Naive thymus-derived CD4-positive, alpha-beta T cell (primary cell): Measurements from ENCODE around the gene SMPD3. TPM values are rescaled to one million over a fixed set of nuclear protein-coding genes. Genes with fewer than 3 reads are reported as not detected.
"Not testable (repeated sequence)": the region's sequence is repeated elsewhere in the genome, so short reads cannot be mapped to it uniquely, and the experiment has no call there.

Source experiments
- ATAC-seq: fragments of 150-1000 bp; cut with Tn5 transposase; 2 replicates; pipeline ENCODE4 v1.10.0; 2021; ENCODE audit warnings: mild to moderate bottlenecking, moderate library complexity
- CTCF ChIA-PET: fragments of 350-600 bp; sonication (Branson Sonifier 250); formaldehyde crosslinking; loops from one replicate; lab custom pipeline; 2021; ENCODE audit warnings: antibody characterized with exemption; lab: Charles Lee
- POLR2A ChIA-PET: fragments of 350-600 bp; sonication (Branson Sonifier 250); formaldehyde crosslinking; loops from one replicate; lab custom pipeline; 2021; ENCODE audit warnings: antibody characterized with exemption, inconsistent platforms; lab: Charles Lee
- DNase-seq, 9 donors: peaks; one replicate each; pipeline versions ENCODE4 v3.0.0 to v3.0.0-alpha.2; 2020 to 2022; ENCODE audit warnings: mixed read lengths in 1 of 9
- H3K27ac ChIP-seq: one replicate; pipeline ENCODE4 v1.7.0; 2013; ENCODE audit warnings: mild to moderate bottlenecking, low read depth, low read length, moderate library complexity
- H3K27me3 ChIP-seq, 2 donors: one replicate each; pipeline ENCODE4 v1.7.0; 2013; ENCODE audit warnings: low read length in 2 of 2, mild to moderate bottlenecking in 2 of 2, moderate library complexity in 2 of 2; ENCODE audit not compliant: control insufficient read depth in 2 of 2, insufficient read depth in 2 of 2
- H3K36me3 ChIP-seq, 3 experiments: 1 replicate in 2 of 3; 2 replicates in 1 of 3; pipeline ENCODE4 v1.7.0; 2013; ENCODE audit warnings: low read length in 3 of 3, mild to moderate bottlenecking in 3 of 3, moderate library complexity in 1 of 3; ENCODE audit not compliant: insufficient read depth in 3 of 3, control insufficient read depth in 2 of 3
- H3K4me1 ChIP-seq, 2 donors: one replicate each; pipeline ENCODE4 v1.7.0; 2013; ENCODE audit warnings: low read length in 2 of 2, mild to moderate bottlenecking in 2 of 2, moderate library complexity in 1 of 2; ENCODE audit not compliant: control insufficient read depth in 2 of 2, insufficient read depth in 2 of 2
- H3K4me3 ChIP-seq: 2 replicates; pipeline ENCODE4 v1.7.0; 2013; ENCODE audit warnings: mild to moderate bottlenecking, low read length
- H3K9me3 ChIP-seq, 3 experiments: 1 replicate in 2 of 3; 2 replicates in 1 of 3; pipeline ENCODE4 v1.7.0; 2013; ENCODE audit warnings: low read length in 3 of 3; ENCODE audit not compliant: control insufficient read depth in 2 of 3
- H3K27ac Mint-ChIP-seq, 9 donors: one replicate each; pipeline ENCODE4 v1.8.0; 2020 to 2022; ENCODE audit warnings: mixed read lengths in 9 of 9, mild to moderate bottlenecking in 8 of 9, moderate library complexity in 5 of 9, inconsistent platforms in 2 of 9
- H3K27me3 Mint-ChIP-seq, 5 donors: one replicate each; pipeline ENCODE4 v1.8.0; 2021 to 2022; ENCODE audit warnings: mixed read lengths in 5 of 5, mild to moderate bottlenecking in 1 of 5
- H3K36me3 Mint-ChIP-seq, 5 donors: one replicate each; pipeline ENCODE4 v1.8.0; 2020 to 2022; ENCODE audit warnings: mixed read lengths in 5 of 5, mild to moderate bottlenecking in 3 of 5, inconsistent platforms in 1 of 5
- H3K4me1 Mint-ChIP-seq, 7 donors: one replicate each; pipeline ENCODE4 v1.8.0; 2020 to 2022; ENCODE audit warnings: mixed read lengths in 7 of 7, mild to moderate bottlenecking in 3 of 7, inconsistent platforms in 1 of 7
- H3K4me3 Mint-ChIP-seq, 10 donors: one replicate each; pipeline ENCODE4 v1.8.0; 2020 to 2022; ENCODE audit warnings: mild to moderate bottlenecking in 10 of 10, mixed read lengths in 10 of 10, moderate library complexity in 6 of 10, inconsistent platforms in 2 of 10
- H3K9me3 Mint-ChIP-seq, 11 donors: one replicate each; pipeline ENCODE4 v1.8.0; 2020 to 2022; ENCODE audit warnings: mixed read lengths in 11 of 11, mild to moderate bottlenecking in 4 of 11, inconsistent platforms in 1 of 11, moderate library complexity in 1 of 11
- intact Hi-C, 2 donors: fragments of 100-400 bp; cut with micrococcal nuclease; formaldehyde crosslinking; loops; one replicate each; pipeline ENCODE4 v1.15.1; 2023
- polyA plus RNA-seq, 2 donors: library from polyadenylated mRNA; unstranded; fragments of 300-500 nt; fragmentation: Illumina TruSeq; gene quantifications; one replicate each; pipeline ENCODE4 v1.2.3, GENCODE V29; 2021
- total RNA-seq, 6 experiments: library from RNA in 5 of 6; stranded (reverse) in 5 of 6; gene quantifications; 1 replicate in 5 of 6; 2 replicates in 1 of 6; pipeline ENCODE4 v1.2.3 and lab custom pipeline; 2021 to 2026

The SMPD3 gene
- total RNA-seq (1 to 10 TPM in 3 of 5 experiments, under 1 TPM in 2; 0.57 to 6.1 (median 1.8) TPM), polyA plus RNA-seq (1 to 10 TPM in 1 of 2 donors, under 1 TPM in 1; 0.32 to 1.8 TPM), total RNA-seq (lab: John Stamatoyannopoulos, UW) (0.67 reads per million)

DNA sequence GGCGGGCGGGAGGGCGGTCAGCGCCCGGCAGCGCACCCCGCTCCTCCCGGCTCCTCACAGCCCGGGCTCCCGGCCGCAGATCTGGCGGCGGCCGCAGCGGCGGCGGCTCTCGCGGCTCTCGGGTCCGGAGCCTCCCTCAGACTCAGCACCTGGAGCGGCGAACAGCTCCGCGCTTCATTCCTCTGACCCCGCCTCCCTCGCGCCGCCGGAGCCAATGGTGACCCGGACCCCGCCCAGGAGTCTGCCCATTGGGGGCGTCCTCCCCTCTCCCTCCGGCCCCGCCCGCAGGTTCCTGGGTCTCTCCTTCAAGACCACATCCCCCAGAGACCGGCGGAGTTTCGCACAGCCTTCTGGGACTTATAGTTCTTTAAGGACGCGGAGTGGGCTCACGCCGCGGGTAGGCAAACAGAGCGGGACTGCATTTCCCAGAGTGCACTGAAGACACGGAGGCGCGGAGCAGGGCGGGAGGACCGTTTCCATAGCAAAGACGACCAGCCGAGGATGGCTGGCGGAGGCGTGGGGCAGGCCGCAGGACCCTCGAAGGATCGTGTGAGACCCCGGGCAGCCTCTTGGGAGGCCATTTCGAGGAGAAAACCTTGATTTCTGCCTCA is at the start of gene SMPD3:
TSS of gene SMPD3 (minus strand) at position 149 of the 611 bp plus-strand sequence. CDS start 76,327 bp downstream, outside the sequence.
- peak; percentile 99 for ATAC-seq
- Mint-ChIP-seq H3K4me3 (peak within 1 kb of the TSS; percentile 74 to 93 (median 76)), H3K9me3 (peaks cover 0 to 2% (median 0%) of the 10 kb centered on the region in 11 donors), H3K36me3 (no peaks in the 10 kb centered on the region), H3K4me1 (peaks cover 16 to 27% (median 22%) of the 10 kb centered on the region in 7 donors), H3K27me3 (peaks cover 12 to 56% (median 23%) of the 10 kb centered on the region in 5 donors), H3K27ac (peak within 1 kb of the TSS in 8 of 9 donors; percentile 2 to 80 (median 38))
- H3K4me3 ChIP-seq, result peak within 1 kb of the TSS; percentile 63
- ChIA-PET POLR2A (interaction anchor here (1.0 kb wide), 1 partner anchor 30 kb away, joined by 5 read pairs; no protein-coding TSS in a partner anchor), CTCF (interaction anchor here (0.6 kb wide), 2 partner anchors 11 to 84 kb away, joined by 3 read pairs; no protein-coding TSS in a partner anchor)
- peaks cover 14% of the 10 kb centered on the region in 2 donors for H3K27me3 ChIP-seq
- no peaks in the 10 kb centered on the region for H3K9me3 ChIP-seq
- H3K4me1 ChIP-seq, result peaks cover 21 to 28% of the 10 kb centered on the region in 2 donors
- peak; percentile 95 to 99 (median 97) for DNase-seq
- intact Hi-C loops, result loop anchor here (1.0 to 10.0 kb wide), 16 partner anchors 19 to 937 kb away; partner anchors contain the start of genes RANBP10 (in 2 of the 2), SLC7A6OS (in 2 of the 2), TSNAXIP1 (in 2 of the 2) and CHTF8 (in 1 of the 2)
- H3K36me3 ChIP-seq, result no peaks in the 10 kb centered on the region
- H3K27ac ChIP-seq, result no peak within 1 kb of the TSS

DNA sequence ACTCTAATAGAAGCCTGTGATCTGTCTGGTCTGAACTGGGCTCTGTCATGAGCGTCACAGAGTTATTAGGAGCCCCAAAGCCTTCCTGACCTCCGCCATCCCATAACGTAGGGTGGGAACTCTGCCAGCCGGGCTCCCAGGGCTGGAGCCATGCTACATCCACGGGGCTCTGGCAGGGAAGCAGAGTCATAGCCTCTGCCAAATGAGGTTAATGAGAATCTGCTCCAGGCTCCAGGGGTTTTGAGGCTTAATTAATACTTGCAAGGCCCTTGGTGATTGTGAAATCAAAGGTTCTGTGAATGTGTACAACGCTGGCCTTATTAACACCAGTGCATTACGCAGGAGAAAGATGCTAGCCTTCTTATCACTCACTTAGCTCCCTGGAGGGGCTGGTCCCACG is 48.4 kb upstream of the SMPD3 start:
- CTCF ChIA-PET, result no interaction called here
- Mint-ChIP-seq H3K4me3 (no peak overlapping the region), H3K27ac (no peak overlapping the region), H3K27me3 (peaks cover 0 to 15% (median 0%) of the 10 kb centered on the region in 5 donors), H3K36me3 (no peaks in the 10 kb centered on the region), H3K9me3 (peaks cover 0 to 1% (median 0%) of the 10 kb centered on the region in 11 donors), H3K4me1 (peaks cover 0 to 6% (median 4%) of the 10 kb centered on the region in 7 donors)
- no peaks in the 10 kb centered on the region for H3K9me3 ChIP-seq
- H3K36me3 ChIP-seq, result no peaks in the 10 kb centered on the region
- no peaks in the 10 kb centered on the region for H3K27me3 ChIP-seq
- H3K27ac ChIP-seq, result no peak overlapping the region
- no peak for DNase-seq
- H3K4me1 ChIP-seq, result no peaks in the 10 kb centered on the region
- H3K4me3 ChIP-seq, result no peak overlapping the region
- POLR2A ChIA-PET, result no interaction called here
- ATAC-seq, result no peak
- intact Hi-C loops, result no loop called here

DNA sequence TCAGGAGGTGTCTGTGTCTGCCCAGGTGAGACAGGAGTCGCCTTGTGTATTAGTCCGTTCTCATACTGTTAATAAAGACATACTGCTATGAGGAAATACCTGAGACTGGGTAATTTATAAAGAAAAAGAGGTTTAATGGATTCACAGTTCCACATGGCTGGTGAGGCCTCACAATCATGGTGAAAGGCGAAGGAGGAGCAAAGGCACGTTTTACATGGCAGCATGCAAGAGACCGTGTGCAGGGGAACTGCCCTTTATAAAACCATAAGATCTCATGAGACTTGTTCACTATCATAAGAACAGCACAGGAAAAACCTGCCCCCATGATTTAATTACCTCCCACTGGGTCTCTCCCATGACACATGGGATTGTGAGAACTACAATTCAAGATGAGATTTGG is 46.0 kb upstream of the SMPD3 start:
- H3K4me1 Mint-ChIP-seq, H3K9me3 Mint-ChIP-seq, H3K4me3 Mint-ChIP-seq, intact Hi-C loops, H3K27ac Mint-ChIP-seq, H3K27me3 Mint-ChIP-seq, ATAC-seq, CTCF ChIA-PET, H3K36me3 ChIP-seq, POLR2A ChIA-PET, H3K27me3 ChIP-seq, H3K9me3 ChIP-seq, H3K36me3 Mint-ChIP-seq, H3K4me3 ChIP-seq, H3K4me1 ChIP-seq, H3K27ac ChIP-seq, DNase-seq: not testable (repeated sequence)

DNA sequence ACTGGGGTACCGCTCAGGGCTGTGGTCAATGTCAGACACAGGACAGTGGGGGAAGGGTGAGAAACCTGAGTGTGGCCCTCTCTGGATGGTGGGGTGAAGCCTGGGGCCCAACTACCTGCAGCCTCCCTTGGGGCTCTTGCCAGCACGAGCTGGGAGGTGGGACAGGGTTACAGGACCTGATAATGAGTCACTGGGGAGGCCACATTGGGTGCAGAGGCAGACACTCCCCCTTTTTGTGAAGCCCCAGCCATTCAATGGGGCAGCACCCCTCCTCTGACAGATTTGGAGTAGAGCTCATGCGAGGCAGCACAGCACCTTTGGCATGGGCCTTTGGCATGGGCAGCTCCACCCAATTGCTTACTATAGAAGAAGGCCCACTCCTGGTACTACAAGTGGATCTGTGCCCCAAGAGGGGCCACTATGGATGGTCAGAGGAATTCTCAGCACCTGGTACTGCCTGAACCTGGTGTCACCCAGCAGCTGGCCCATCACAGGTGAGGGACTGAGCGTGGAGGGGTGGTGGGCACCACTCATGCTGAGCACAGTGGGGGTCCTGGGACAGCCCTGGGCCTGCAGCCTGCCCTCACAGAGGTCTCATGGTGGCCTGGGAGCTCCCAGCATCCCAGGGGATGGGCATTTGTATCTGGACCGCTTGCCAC is 45.2 kb upstream of the SMPD3 start:
- Histone ChIP-seq H3K36me3 (no peaks in the 10 kb centered on the region), H3K9me3 (no peaks in the 10 kb centered on the region), H3K4me1 (no peaks in the 10 kb centered on the region), H3K27me3 (no peaks in the 10 kb centered on the region), H3K27ac (no peak overlapping the region), H3K4me3 (no peak overlapping the region)
- Mint-ChIP-seq H3K27ac (no peak overlapping the region), H3K4me1 (peaks cover 0 to 3% (median 0%) of the 10 kb centered on the region in 7 donors), H3K27me3 (peaks cover 0 to 11% (median 0%) of the 10 kb centered on the region in 5 donors), H3K4me3 (no peak overlapping the region), H3K36me3 (no peaks in the 10 kb centered on the region), H3K9me3 (peaks cover 0 to 1% (median 0%) of the 10 kb centered on the region in 11 donors)
- intact Hi-C loops, result no loop called here
- ChIA-PET POLR2A (no interaction called here), CTCF (no interaction called here)
- ATAC-seq, result no peak
- no peak for DNase-seq

DNA sequence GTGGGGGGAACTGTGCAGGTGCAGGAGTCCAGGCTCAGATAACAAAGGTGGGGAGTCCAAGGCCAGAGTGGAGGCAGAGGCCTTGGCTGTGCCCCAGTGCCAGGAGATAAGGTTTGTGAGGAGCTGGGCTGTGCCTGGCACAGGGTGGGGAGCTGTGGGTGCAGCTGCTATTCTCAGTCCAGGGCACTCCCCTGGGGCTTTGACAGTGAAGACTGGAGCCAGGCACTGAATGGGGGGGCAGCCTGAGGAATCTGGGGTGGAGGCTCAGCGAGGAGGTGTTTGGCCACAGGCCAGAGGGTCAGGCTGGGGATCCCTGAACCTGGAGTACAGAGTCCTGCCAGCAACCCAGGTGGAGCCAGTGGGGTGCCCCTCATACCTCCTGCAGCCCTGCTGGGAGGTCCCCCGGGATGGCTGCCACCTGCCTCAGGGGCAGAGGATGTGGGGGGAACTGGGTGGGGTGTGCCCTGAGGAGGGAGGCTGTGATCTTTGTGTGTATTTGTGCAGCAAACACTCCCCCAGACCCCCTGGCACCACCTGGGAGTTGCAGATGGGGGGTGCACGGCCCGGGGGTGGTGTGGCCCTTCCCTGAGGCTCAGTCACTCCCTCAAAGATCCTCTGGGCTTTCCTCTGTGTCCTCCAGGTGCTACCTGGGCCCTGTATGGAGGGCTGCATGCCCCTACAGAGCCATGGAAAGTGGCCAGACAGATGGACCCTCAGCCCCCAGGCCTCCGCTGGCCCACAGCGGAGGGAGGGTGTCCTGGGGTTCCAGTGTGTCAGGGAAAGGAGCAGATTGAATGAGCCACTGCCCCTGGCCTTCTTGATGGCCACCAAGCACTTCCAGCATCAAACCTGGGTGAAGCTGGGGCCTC is 44.5 kb upstream of the SMPD3 start:
- Mint-ChIP-seq H3K27ac (no peak overlapping the region), H3K36me3 (no peaks in the 10 kb centered on the region), H3K4me1 (peaks cover 0 to 3% (median 0%) of the 10 kb centered on the region in 7 donors), H3K4me3 (peak overlapping the region in 1 of 10 donors; percentile 25), H3K27me3 (peaks cover 0 to 13% (median 0%) of the 10 kb centered on the region in 5 donors), H3K9me3 (peaks cover 0 to 1% (median 0%) of the 10 kb centered on the region in 11 donors)
- no peak overlapping the region for H3K4me3 ChIP-seq
- H3K4me1 ChIP-seq, result no peaks in the 10 kb centered on the region
- POLR2A ChIA-PET, result no interaction called here
- CTCF ChIA-PET, result no interaction called here
- no peaks in the 10 kb centered on the region for H3K27me3 ChIP-seq
- no peaks in the 10 kb centered on the region for H3K36me3 ChIP-seq
- ATAC-seq (no peak), DNase-seq (no peak)
- no peak overlapping the region for H3K27ac ChIP-seq
- H3K9me3 ChIP-seq, result no peaks in the 10 kb centered on the region
- intact Hi-C loops, result no loop called here

DNA sequence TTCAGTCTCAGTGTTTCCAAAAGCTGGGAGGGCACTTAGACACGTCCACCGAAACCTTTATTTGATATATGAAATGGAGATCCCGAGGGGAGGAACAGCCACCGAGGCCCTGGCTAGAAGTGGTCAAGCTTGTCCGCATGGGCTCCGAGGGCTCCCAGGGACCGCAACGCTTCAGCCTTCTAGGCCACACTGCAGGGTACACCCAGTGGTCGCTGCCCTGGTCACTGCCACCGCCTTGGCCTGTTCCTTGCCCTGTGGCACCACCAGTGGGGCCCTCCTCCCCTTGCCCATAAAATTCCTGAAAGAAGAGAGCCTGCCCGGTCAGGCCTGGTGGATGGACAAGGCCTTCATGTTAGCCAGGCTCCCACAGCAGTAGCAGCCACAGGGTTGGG is 43.8 kb upstream of the SMPD3 start:
- no peaks in the 10 kb centered on the region for H3K36me3 ChIP-seq
- ATAC-seq (no peak), DNase-seq (no peak)
- H3K27ac Mint-ChIP-seq, result no peak overlapping the region
- H3K27ac ChIP-seq, result no peak overlapping the region
- ChIA-PET POLR2A (no interaction called here), CTCF (no interaction called here)
- peaks cover 0 to 16% (median 0%) of the 10 kb centered on the region in 5 donors for H3K27me3 Mint-ChIP-seq
- H3K9me3 Mint-ChIP-seq, result peaks cover 0 to 1% (median 0%) of the 10 kb centered on the region in 11 donors
- H3K4me3 ChIP-seq, result no peak overlapping the region
- no peaks in the 10 kb centered on the region for H3K36me3 Mint-ChIP-seq
- no peaks in the 10 kb centered on the region for H3K9me3 ChIP-seq
- intact Hi-C loops, result no loop called here
- no peak overlapping the region for H3K4me3 Mint-ChIP-seq
- H3K4me1 Mint-ChIP-seq, result peaks cover 0 to 3% (median 0%) of the 10 kb centered on the region in 7 donors
- H3K4me1 ChIP-seq, result no peaks in the 10 kb centered on the region
- H3K27me3 ChIP-seq, result no peaks in the 10 kb centered on the region
